Measurements from ENCODE around the gene PPIL6. TPM values are rescaled to one million over a fixed set of nuclear protein-coding genes. Genes with fewer than 3 reads are reported as not detected.

The PPIL6 gene
- total RNA-seq, 1 experiment from 2014 or later: 0.62 TPM

GRCh38 chr6:109379711-109380110, 60.7 kb downstream of the PPIL6 start:
- Histone ChIP-seq H3K4me1 (ENCODE audit: insufficient read depth, low read length) (peaks cover 22% of the 10 kb centered on the region), H3K36me3 (ENCODE audit: low read depth, low read length) (peaks cover 32% of the 10 kb centered on the region), H3K9me3 (ENCODE audit: low read length) (no peaks in the 10 kb centered on the region), H3K4me2 (ENCODE audit: low read length) (peak overlapping the region; percentile 87), H4K20me1 (ENCODE audit: low read length) (peaks cover 43% of the 10 kb centered on the region), H3K9ac (ENCODE audit: low read length) (peak overlapping the region; percentile 93), H2AFZ (ENCODE audit: low read length) (no peak overlapping the region), H3K27ac (ENCODE audit: low read length) (no peak overlapping the region), H3F3A (ENCODE audit: low read length, unreplicated experiment) (no peaks in the 10 kb centered on the region), H3K4me3 (ENCODE audit: low read length) (peak overlapping the region; percentile 95), H3K27me3 (ENCODE audit: low read length) (no peaks in the 10 kb centered on the region), H3K9me2 (replicated peaks; ENCODE audit: low read length) (no peaks in the 10 kb centered on the region), H3K79me2 (ENCODE audit: low read length) (peaks cover 75% of the 10 kb centered on the region)
- ChIA-PET POLR2A (ENCODE audit: unreplicated experiment) (no interaction called here), CTCF (no interaction called here)
- TF ChIP-seq EZH2 (IDR thresholded peaks at IDR 0.05; ENCODE audit: low read length, unreplicated experiment) (no peak), CTCF (conservative IDR thresholded peaks at IDR 0.05; ENCODE audit: low read depth, low read length) (no peak), EZH2phosphoT487 (IDR thresholded peaks at IDR 0.05; ENCODE audit: borderline replicate concordance, low read length) (no peak)
- intact Hi-C loops (cut with micrococcal nuclease): loop anchor here (5.0 kb wide), 1 partner anchor 122 kb away; no protein-coding TSS in a partner anchor
- no TSS peak for BruUV-seq (replicated peaks)
- peak; percentile 13 for DNase-seq
- no peak for ATAC-seq

GRCh38 chr6:109377717-109378116, 62.7 kb downstream of the PPIL6 start:
- no peak overlapping the region for H3K4me3 ChIP-seq (ENCODE audit: low read length)
- peaks cover 43% of the 10 kb centered on the region for H4K20me1 ChIP-seq (ENCODE audit: low read length)
- CTCF ChIA-PET: no interaction called here
- H3K4me1 ChIP-seq (ENCODE audit: insufficient read depth, low read length): peaks cover 10% of the 10 kb centered on the region
- H3K27ac ChIP-seq (ENCODE audit: low read length): no peak overlapping the region
- no peaks in the 10 kb centered on the region for H3K9me3 ChIP-seq (ENCODE audit: low read length)
- no peaks in the 10 kb centered on the region for H3F3A ChIP-seq (ENCODE audit: low read length, unreplicated experiment)
- no peak overlapping the region for H2AFZ ChIP-seq (ENCODE audit: low read length)
- intact Hi-C loops (cut with micrococcal nuclease): no loop called here
- peaks cover 49% of the 10 kb centered on the region for H3K36me3 ChIP-seq (ENCODE audit: low read depth, low read length)
- no peaks in the 10 kb centered on the region for H3K27me3 ChIP-seq (ENCODE audit: low read length)
- H3K79me2 ChIP-seq (ENCODE audit: low read length): peaks cover 82% of the 10 kb centered on the region
- H3K9me2 ChIP-seq (replicated peaks; ENCODE audit: low read length): no peaks in the 10 kb centered on the region
- no peak overlapping the region for H3K4me2 ChIP-seq (ENCODE audit: low read length)
- ATAC-seq (no peak), DNase-seq (no peak)
- no peak for TF ChIP-seq EZH2 (IDR thresholded peaks at IDR 0.05; ENCODE audit: low read length, unreplicated experiment)
- no peak for TF ChIP-seq CTCF (conservative IDR thresholded peaks at IDR 0.05; ENCODE audit: low read depth, low read length)
- TF ChIP-seq EZH2phosphoT487 (IDR thresholded peaks at IDR 0.05; ENCODE audit: borderline replicate concordance, low read length): no peak
- H3K9ac ChIP-seq (ENCODE audit: low read length): no peak overlapping the region
- POLR2A ChIA-PET (ENCODE audit: unreplicated experiment): no interaction called here
- BruUV-seq (replicated peaks): no TSS peak

GRCh38 chr6:109374326-109374892, 66.0 kb downstream of the PPIL6 start:
- no peak for DNase-seq
- no peaks in the 10 kb centered on the region for H3K9me3 ChIP-seq (ENCODE audit: low read length)
- intact Hi-C loops (cut with micrococcal nuclease): no loop called here
- no peak overlapping the region for H3K4me3 ChIP-seq (ENCODE audit: low read length)
- H3K4me1 ChIP-seq (ENCODE audit: insufficient read depth, low read length): peaks cover 5% of the 10 kb centered on the region
- ATAC-seq: no peak
- H4K20me1 ChIP-seq (ENCODE audit: low read length): peaks cover 25% of the 10 kb centered on the region
- no peak overlapping the region for H2AFZ ChIP-seq (ENCODE audit: low read length)
- POLR2A ChIA-PET (ENCODE audit: unreplicated experiment): no interaction called here
- H3K27me3 ChIP-seq (ENCODE audit: low read length): no peaks in the 10 kb centered on the region
- TF ChIP-seq EZH2 (IDR thresholded peaks at IDR 0.05; ENCODE audit: low read length, unreplicated experiment): no peak
- no peak for TF ChIP-seq EZH2phosphoT487 (IDR thresholded peaks at IDR 0.05; ENCODE audit: borderline replicate concordance, low read length)
- TF ChIP-seq CTCF (conservative IDR thresholded peaks at IDR 0.05; ENCODE audit: low read depth, low read length): no peak
- H3K79me2 ChIP-seq (ENCODE audit: low read length): peaks cover 61% of the 10 kb centered on the region
- peaks cover 65% of the 10 kb centered on the region for H3K36me3 ChIP-seq (ENCODE audit: low read depth, low read length)
- H3F3A ChIP-seq (ENCODE audit: low read length, unreplicated experiment): no peaks in the 10 kb centered on the region
- CTCF ChIA-PET: no interaction called here
- no TSS peak for BruUV-seq (replicated peaks)
- no peak overlapping the region for H3K27ac ChIP-seq (ENCODE audit: low read length)
- H3K9ac ChIP-seq (ENCODE audit: low read length): no peak overlapping the region
- no peak overlapping the region for H3K4me2 ChIP-seq (ENCODE audit: low read length)
- no peaks in the 10 kb centered on the region for H3K9me2 ChIP-seq (replicated peaks; ENCODE audit: low read length)
